K562 (cell line): Measurements from ENCODE around the gene DIPK1A. TPM values are rescaled to one million over a fixed set of nuclear protein-coding genes. Genes with fewer than 3 reads are reported as not detected.

Experiments used
- FOS ChIP-seq: IDR thresholded peaks from 3 replicates; pipeline ENCODE4 v1.6.1; 2011; ENCODE audit not compliant: insufficient read length; ENCODE audit errors: extremely low read depth
- LEF1 ChIP-seq: fragments of 450-650 bp; IDR thresholded peaks from 2 replicates; pipeline ENCODE4 v1.6.1; 2016; ENCODE audit warnings: mild to moderate bottlenecking
- MAZ ChIP-seq, 2 experiments: fragments of 450-650 bp in 1 of 2; sonication (generic) in 1 of 2; formaldehyde crosslinking; IDR thresholded peaks in 1 of 2; conservative IDR thresholded peaks in 1 of 2; 2 replicates each; pipeline versions ENCODE4 v1.4.0 to v1.5.0; 2020; ENCODE audit warnings: mild to moderate bottlenecking in 1 of 2, missing genetic modification reagents in 1 of 2
- MCM7 ChIP-seq, 2 experiments: fragments of 450-650 bp; IDR thresholded peaks; 2 replicates each; pipeline ENCODE4 v1.6.1; 2016 to 2018
- MTA1 ChIP-seq: fragments of 450-650 bp; IDR thresholded peaks from 2 replicates; pipeline ENCODE4 v1.6.1; 2017; ENCODE audit warnings: borderline replicate concordance
- MTA3 ChIP-seq: fragments of 450-650 bp; formaldehyde crosslinking; IDR thresholded peaks from 2 replicates; pipeline ENCODE4 v1.6.1; 2017; ENCODE audit warnings: mild to moderate bottlenecking, borderline replicate concordance
- MXI1 ChIP-seq: IDR thresholded peaks from 2 replicates; pipeline ENCODE4 v1.6.1; 2011; ENCODE audit warnings: low read depth, mild to moderate bottlenecking, improper control_type of control experiment, low read length
- NFE2 ChIP-seq: IDR thresholded peaks from 2 replicates; pipeline ENCODE4 v1.6.1; 2014; ENCODE audit warnings: antibody characterized with exemption, low read depth
- PCBP2 ChIP-seq: fragments of 200-400 bp; formaldehyde crosslinking; IDR thresholded peaks from 2 replicates; pipeline ENCODE4 v1.6.1; 2018; ENCODE audit warnings: low read length, low read depth, mild to moderate bottlenecking, moderate library complexity; ENCODE audit not compliant: poor library complexity, severe bottlenecking
- PHB ChIP-seq: fragments of 250-450 bp; sonication (Bioruptor Pico); IDR thresholded peaks from 2 replicates; pipeline ENCODE4 v1.5.0; 2021
- POLR3G ChIP-seq: IDR thresholded peaks from 2 replicates; pipeline ENCODE4 v1.6.1; 2011; ENCODE audit not compliant: insufficient read length, insufficient replicate concordance; ENCODE audit errors: extremely low read depth
- PPARD ChIP-seq: fragments of 250-450 bp; sonication (Bioruptor Pico); IDR thresholded peaks from 2 replicates; pipeline ENCODE4 v1.8.0; 2022; ENCODE audit warnings: inconsistent platforms, mild to moderate bottlenecking, moderate library complexity
- PTTG1 ChIP-seq: fragments of 450-650 bp; IDR thresholded peaks from 2 replicates; pipeline ENCODE4 v1.6.1; 2016; ENCODE audit warnings: low read depth, mild to moderate bottlenecking, missing genetic modification characterization, missing compliant biosample characterization
- RB1 ChIP-seq: fragments of 450-650 bp; IDR thresholded peaks from 2 replicates; pipeline ENCODE4 v1.6.1; 2017; ENCODE audit warnings: low read depth, mild to moderate bottlenecking
- SAFB2 ChIP-seq: fragments of 200-400 bp; formaldehyde crosslinking; IDR thresholded peaks from 2 replicates; pipeline ENCODE4 v1.6.1; 2018; ENCODE audit warnings: borderline replicate concordance, low read length, low read depth, moderate library complexity; ENCODE audit not compliant: severe bottlenecking
- SRF ChIP-seq, 2 experiments: fragments of 250-450, 450-650 bp in 1 of 2; sonication (Bioruptor Pico) in 1 of 2; sonication (generic) in 1 of 2; formaldehyde crosslinking; IDR thresholded peaks; 2 replicates each; pipeline versions ENCODE4 v1.5.0 to v1.5.1; 2020 to 2022; ENCODE audit warnings: mild to moderate bottlenecking in 1 of 2, missing genetic modification reagents in 1 of 2
- TCF7L2 ChIP-seq: fragments of 150-350 bp; IDR thresholded peaks from 2 replicates; pipeline ENCODE4 v1.6.1; 2016; ENCODE audit warnings: low read depth, mild to moderate bottlenecking, low read length, moderate library complexity
- XRCC4 ChIP-seq: IDR thresholded peaks from one replicate; pipeline ENCODE4 v1.6.1; 2011; ENCODE audit not compliant: insufficient read depth, insufficient read length; ENCODE audit errors: extremely low read depth
- ZFP1 ChIP-seq: fragments of 450-650 bp; formaldehyde crosslinking; IDR thresholded peaks from 2 replicates; pipeline ENCODE4 v1.4.0; 2020; ENCODE audit warnings: mild to moderate bottlenecking, mixed read lengths
- polyA plus RNA-seq, 8 experiments: library from polyadenylated mRNA; depleted of rRNA in 4 of 8; stranded (reverse) in 5 of 8; unstranded in 3 of 8; fragments of >200 nt; fragmentation: Nextera tagmentation in 2 of 8; fragmentation: Illumina TruSeq in 1 of 8; extraction: Ambion mirVana in 2 of 8; extraction: Trizol in 1 of 8; gene quantifications; 2 replicates each; pipeline versions ENCODE4 v1.2.1 to v1.2.3, GENCODE V29; 2011 to 2014; ENCODE audit warnings: inconsistent platforms in 1 of 8, missing spikeins in 1 of 8
- total RNA-seq, 7 experiments: library from RNA; depleted of rRNA in 6 of 7; stranded (reverse); fragments of >200 nt in 6 of 7; fragmentation: Illumina TruSeq in 2 of 7; extraction: Trizol in 2 of 7; gene quantifications; 2 replicates each; pipeline versions ENCODE4 v1.2.1 to v1.2.3, GENCODE V29; 2011 to 2021; ENCODE audit warnings: low replicate concordance in 1 of 7
- TF ChIP-seq, protein P1 (sequence below): fragments of 450-650 bp; IDR thresholded peaks from 2 replicates; pipeline ENCODE4 v1.6.1; 2016; ENCODE audit warnings: missing biosample characterization, missing genetic modification characterization
- TF ChIP-seq, protein P2 (sequence below): fragments of 450-650 bp; IDR thresholded peaks from 2 replicates; pipeline ENCODE4 v1.6.1; 2016; ENCODE audit warnings: mild to moderate bottlenecking
- TF ChIP-seq, protein P3 (sequence below), 2 experiments: fragments of 450-650 bp in 1 of 2; IDR thresholded peaks; 2 replicates each; pipeline ENCODE4 v1.6.1; 2011 to 2017; ENCODE audit warnings: low read depth in 2 of 2, antibody characterized with exemption in 1 of 2, borderline replicate concordance in 1 of 2, low read length in 1 of 2, mild to moderate bottlenecking in 1 of 2, mixed read lengths in 1 of 2; ENCODE audit not compliant: control insufficient read depth in 1 of 2

The DIPK1A gene
- total and polyA plus RNA-seq, 9 of the 15 experiments (the other 6 are each of a cell fraction or from before 2014, with no cell fraction given) = 0.54 to 2.5 (median 1.3) TPM

- TF ChIP-seq MTA1 = no peak; the same call in 1 of the 2 replicates
- no peak; the same call in none of the 2 replicates for TF ChIP-seq RB1
- peak; percentile 73 for TF ChIP-seq LEF1
- no peak for TF ChIP-seq MXI1
- no peak for TF ChIP-seq TCF7L2
- peak; percentile 96 for TF ChIP-seq MTA3
- no peak for TF ChIP-seq FOS
- TF ChIP-seq MCM7 (IDR thresholded peaks at IDR 0.05) = no peak
- TF ChIP-seq, protein P1, sequence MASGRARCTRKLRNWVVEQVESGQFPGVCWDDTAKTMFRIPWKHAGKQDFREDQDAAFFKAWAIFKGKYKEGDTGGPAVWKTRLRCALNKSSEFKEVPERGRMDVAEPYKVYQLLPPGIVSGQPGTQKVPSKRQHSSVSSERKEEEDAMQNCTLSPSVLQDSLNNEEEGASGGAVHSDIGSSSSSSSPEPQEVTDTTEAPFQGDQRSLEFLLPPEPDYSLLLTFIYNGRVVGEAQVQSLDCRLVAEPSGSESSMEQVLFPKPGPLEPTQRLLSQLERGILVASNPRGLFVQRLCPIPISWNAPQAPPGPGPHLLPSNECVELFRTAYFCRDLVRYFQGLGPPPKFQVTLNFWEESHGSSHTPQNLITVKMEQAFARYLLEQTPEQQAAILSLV (tag) = no peak
- TF ChIP-seq SRF (CRISPR knock-in tag; IDR thresholded peaks at IDR 0.05) = peak in 1 of 2 experiments; percentile 47; a peak in 1 of 4 replicates
- no peak for TF ChIP-seq XRCC4
- TF ChIP-seq, protein P2, sequence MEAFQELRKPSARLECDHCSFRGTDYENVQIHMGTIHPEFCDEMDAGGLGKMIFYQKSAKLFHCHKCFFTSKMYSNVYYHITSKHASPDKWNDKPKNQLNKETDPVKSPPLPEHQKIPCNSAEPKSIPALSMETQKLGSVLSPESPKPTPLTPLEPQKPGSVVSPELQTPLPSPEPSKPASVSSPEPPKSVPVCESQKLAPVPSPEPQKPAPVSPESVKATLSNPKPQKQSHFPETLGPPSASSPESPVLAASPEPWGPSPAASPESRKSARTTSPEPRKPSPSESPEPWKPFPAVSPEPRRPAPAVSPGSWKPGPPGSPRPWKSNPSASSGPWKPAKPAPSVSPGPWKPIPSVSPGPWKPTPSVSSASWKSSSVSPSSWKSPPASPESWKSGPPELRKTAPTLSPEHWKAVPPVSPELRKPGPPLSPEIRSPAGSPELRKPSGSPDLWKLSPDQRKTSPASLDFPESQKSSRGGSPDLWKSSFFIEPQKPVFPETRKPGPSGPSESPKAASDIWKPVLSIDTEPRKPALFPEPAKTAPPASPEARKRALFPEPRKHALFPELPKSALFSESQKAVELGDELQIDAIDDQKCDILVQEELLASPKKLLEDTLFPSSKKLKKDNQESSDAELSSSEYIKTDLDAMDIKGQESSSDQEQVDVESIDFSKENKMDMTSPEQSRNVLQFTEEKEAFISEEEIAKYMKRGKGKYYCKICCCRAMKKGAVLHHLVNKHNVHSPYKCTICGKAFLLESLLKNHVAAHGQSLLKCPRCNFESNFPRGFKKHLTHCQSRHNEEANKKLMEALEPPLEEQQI = peak; percentile 99
- TF ChIP-seq PCBP2 = no peak
- peak; percentile 84 to 90 for TF ChIP-seq MAZ (CRISPR knock-in tag; conservative IDR thresholded peaks at IDR 0.05 in 1 of 2, IDR thresholded peaks at IDR 0.05 in 1 of 2)
- TF ChIP-seq PPARD (CRISPR knock-in tag) = no peak
- TF ChIP-seq SAFB2 = no peak
- TF ChIP-seq POLR3G = no peak
- TF ChIP-seq PHB (CRISPR knock-in tag) = no peak; the same call in 1 of the 2 replicates
- 0 out of 2 replicates have a peak, but pooled peaks have one; percentile 32 for TF ChIP-seq NFE2
- TF ChIP-seq PTTG1 (tag) = no peak
- TF ChIP-seq, protein P3, sequence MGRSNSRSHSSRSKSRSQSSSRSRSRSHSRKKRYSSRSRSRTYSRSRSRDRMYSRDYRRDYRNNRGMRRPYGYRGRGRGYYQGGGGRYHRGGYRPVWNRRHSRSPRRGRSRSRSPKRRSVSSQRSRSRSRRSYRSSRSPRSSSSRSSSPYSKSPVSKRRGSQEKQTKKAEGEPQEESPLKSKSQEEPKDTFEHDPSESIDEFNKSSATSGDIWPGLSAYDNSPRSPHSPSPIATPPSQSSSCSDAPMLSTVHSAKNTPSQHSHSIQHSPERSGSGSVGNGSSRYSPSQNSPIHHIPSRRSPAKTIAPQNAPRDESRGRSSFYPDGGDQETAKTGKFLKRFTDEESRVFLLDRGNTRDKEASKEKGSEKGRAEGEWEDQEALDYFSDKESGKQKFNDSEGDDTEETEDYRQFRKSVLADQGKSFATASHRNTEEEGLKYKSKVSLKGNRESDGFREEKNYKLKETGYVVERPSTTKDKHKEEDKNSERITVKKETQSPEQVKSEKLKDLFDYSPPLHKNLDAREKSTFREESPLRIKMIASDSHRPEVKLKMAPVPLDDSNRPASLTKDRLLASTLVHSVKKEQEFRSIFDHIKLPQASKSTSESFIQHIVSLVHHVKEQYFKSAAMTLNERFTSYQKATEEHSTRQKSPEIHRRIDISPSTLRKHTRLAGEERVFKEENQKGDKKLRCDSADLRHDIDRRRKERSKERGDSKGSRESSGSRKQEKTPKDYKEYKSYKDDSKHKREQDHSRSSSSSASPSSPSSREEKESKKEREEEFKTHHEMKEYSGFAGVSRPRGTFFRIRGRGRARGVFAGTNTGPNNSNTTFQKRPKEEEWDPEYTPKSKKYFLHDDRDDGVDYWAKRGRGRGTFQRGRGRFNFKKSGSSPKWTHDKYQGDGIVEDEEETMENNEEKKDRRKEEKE (IDR thresholded peaks at IDR 0.05; ENCODE audit: borderline replicate concordance in 1 of 2, control insufficient read depth in 1 of 2, low read depth in 2 of 2, low read length in 1 of 2) = no peak
- no peak for TF ChIP-seq ZFP1 (CRISPR knock-in tag)
These were observed 129.3 kb downstream of the DIPK1A start, which contains the start of gene RPL5 (continued) for GRCh38 chr1:92831762-92832536.
